Fibroblast of lung (primary cell): ENCODE measurements around the gene SPTLC1. TPM values are rescaled to one million over a fixed set of nuclear protein-coding genes. Genes with fewer than 3 reads are reported as not detected.
A peak's percentile ranks its signal among the peaks of the same experiment; 100 is the strongest.

ENCODE experiments used
- DNase-seq, 2 donors: peaks; one replicate each; pipeline versions ENCODE4 v3.0.0 to v3.0.0-alpha.2; 2010; ENCODE audit warnings: low read depth in 2 of 2
- H2AFZ ChIP-seq: 2 replicates; pipeline ENCODE4 v1.5.1; 2012; ENCODE audit warnings: low read length, control low read depth, inconsistent platforms
- H3K27ac ChIP-seq: 2 replicates; pipeline ENCODE4 v1.5.1; 2011; ENCODE audit warnings: low read length, control low read depth; ENCODE audit not compliant: insufficient read depth
- H3K27me3 ChIP-seq: 2 replicates; pipeline ENCODE4 v1.5.1; 2011; ENCODE audit warnings: mild to moderate bottlenecking, low read length; ENCODE audit not compliant: control insufficient read depth, insufficient read depth
- H3K36me3 ChIP-seq: 2 replicates; pipeline ENCODE4 v1.5.1; 2011; ENCODE audit warnings: low read length; ENCODE audit not compliant: control insufficient read depth, insufficient read depth
- H3K4me1 ChIP-seq: 2 replicates; pipeline ENCODE4 v1.5.1; 2011; ENCODE audit warnings: low read length; ENCODE audit not compliant: control insufficient read depth, insufficient read depth; ENCODE audit errors: extremely low read depth
- H3K4me2 ChIP-seq: 2 replicates; pipeline ENCODE4 v1.5.1; 2011; ENCODE audit warnings: low read length, control low read depth; ENCODE audit not compliant: insufficient read depth; ENCODE audit errors: extremely low read depth
- H3K4me3 ChIP-seq, 4 experiments: fragments of 200-600 bp in 1 of 4; sonication (generic) in 1 of 4; replicated peaks in 1 of 4; 2 replicates each; pipeline ENCODE4 v1.5.1; 2011 to 2016; ENCODE audit warnings: low read length in 4 of 4, low read depth in 3 of 4, mild to moderate bottlenecking in 3 of 4, control low read depth in 2 of 4, inconsistent platforms in 1 of 4, mixed read lengths in 1 of 4; ENCODE audit not compliant: insufficient read depth in 1 of 4; ENCODE audit errors: control extremely low read depth in 1 of 4
- H3K79me2 ChIP-seq: 2 replicates; pipeline ENCODE4 v1.5.1; 2012; ENCODE audit warnings: mild to moderate bottlenecking, low read length, inconsistent platforms; ENCODE audit not compliant: control insufficient read depth, insufficient read depth
- H3K9ac ChIP-seq: 2 replicates; pipeline ENCODE4 v1.5.1; 2011; ENCODE audit warnings: mild to moderate bottlenecking, low read length, control low read depth; ENCODE audit not compliant: insufficient read depth
- H3K9me3 ChIP-seq: 2 replicates; pipeline ENCODE4 v1.5.1; 2012; ENCODE audit warnings: low read depth, low read length; ENCODE audit not compliant: control insufficient read depth, insufficient read depth
- H4K20me1 ChIP-seq: 2 replicates; pipeline ENCODE4 v1.5.1; 2011; ENCODE audit warnings: low read length; ENCODE audit not compliant: control insufficient read depth, insufficient read depth; ENCODE audit errors: extremely low read depth
- CTCF ChIP-seq, 2 donors: IDR thresholded peaks in 1 of 2; conservative IDR thresholded peaks in 1 of 2; 1 replicate in 1 of 2; 2 replicates in 1 of 2; pipeline ENCODE4 v1.5.1; 2011 to 2012; ENCODE audit warnings: low read length in 2 of 2, control low read depth in 1 of 2, inconsistent platforms in 1 of 2, low read depth in 1 of 2, mild to moderate bottlenecking in 1 of 2
- EZH2 ChIP-seq: IDR thresholded peaks from 2 replicates; pipeline ENCODE4 v1.5.1; 2012; ENCODE audit warnings: low read length, control low read depth, mild to moderate bottlenecking; ENCODE audit errors: missing control alignments
- polyA plus RNA-seq, 2 donors: library from polyadenylated mRNA; depleted of rRNA in 1 of 2; stranded (reverse) in 1 of 2; unstranded in 1 of 2; fragments of >200 nt; gene quantifications; 2 replicates each; pipeline ENCODE4 v1.2.1, GENCODE V29; 2011 to 2012; ENCODE audit warnings: missing spikeins in 1 of 2
- total RNA-seq: library from RNA; depleted of rRNA; stranded (reverse); fragments of >200 nt; gene quantifications from 2 replicates; pipeline ENCODE4 v1.2.1, GENCODE V29; 2014

The SPTLC1 gene
- total and polyA plus RNA-seq, 2 donors (not counting 1 experiment from before 2014, with no cell fraction given): 97.8 to 138 TPM

- Histone ChIP-seq H3K27me3 (peaks cover 5% of the 10 kb centered on the region), H3K4me2 (peak overlapping the region; percentile 90), H3K4me3 (peak overlapping the region in 1 of 4 experiments; percentile 40), H2AFZ (peak overlapping the region; percentile 40), H3K79me2 (no peaks in the 10 kb centered on the region), H4K20me1 (no peaks in the 10 kb centered on the region), H3K27ac (no peak overlapping the region), H3K36me3 (no peaks in the 10 kb centered on the region), H3K9me3 (no peaks in the 10 kb centered on the region), H3K4me1 (no peaks in the 10 kb centered on the region), H3K9ac (no peak overlapping the region)
- peak; percentile 11 to 54 for DNase-seq
- TF ChIP-seq CTCF (conservative IDR thresholded peaks at IDR 0.05 in 1 of 2, IDR thresholded peaks at IDR 0.05 in 1 of 2; ENCODE audit: low read depth in 1 of 2, low read length in 2 of 2) (no peak), EZH2 (no peak)
Observed at GRCh38 chr9:91992461-91993041, 122.7 kb downstream of the SPTLC1 start.

GRCh38 chr9:91991721-91992341 is 123.4 kb downstream of the SPTLC1 start:
- no peaks in the 10 kb centered on the region for H3K79me2 ChIP-seq
- peak overlapping the region; percentile 34 to 51 (median 38) for H3K4me3 ChIP-seq
- H3K27ac ChIP-seq: no peak overlapping the region
- peak overlapping the region; percentile 90 for H3K4me2 ChIP-seq
- no peaks in the 10 kb centered on the region for H3K4me1 ChIP-seq
- peaks cover 5% of the 10 kb centered on the region for H3K27me3 ChIP-seq
- no peak overlapping the region for H3K9ac ChIP-seq
- peak in 1 of 2 donors; percentile 31 for DNase-seq
- H3K9me3 ChIP-seq: no peaks in the 10 kb centered on the region
- H4K20me1 ChIP-seq: no peaks in the 10 kb centered on the region
- H2AFZ ChIP-seq: peak overlapping the region; percentile 60
- TF ChIP-seq CTCF (conservative IDR thresholded peaks at IDR 0.05 in 1 of 2, IDR thresholded peaks at IDR 0.05 in 1 of 2; ENCODE audit: low read depth in 1 of 2, low read length in 2 of 2) (no peak), EZH2 (peak; percentile 35)
- no peaks in the 10 kb centered on the region for H3K36me3 ChIP-seq

GRCh38 chr9:91986248-91986647 is 129.0 kb downstream of the SPTLC1 start:
- Histone ChIP-seq H3K36me3 (no peaks in the 10 kb centered on the region), H3K4me1 (no peaks in the 10 kb centered on the region), H3K4me3 (no peak overlapping the region), H3K27ac (no peak overlapping the region), H3K9me3 (no peaks in the 10 kb centered on the region), H3K79me2 (no peaks in the 10 kb centered on the region), H3K9ac (no peak overlapping the region), H4K20me1 (no peaks in the 10 kb centered on the region), H2AFZ (no peak overlapping the region), H3K4me2 (no peak overlapping the region), H3K27me3 (no peaks in the 10 kb centered on the region)
- TF ChIP-seq EZH2: no peak
- no peak for TF ChIP-seq CTCF (conservative IDR thresholded peaks at IDR 0.05 in 1 of 2, IDR thresholded peaks at IDR 0.05 in 1 of 2; ENCODE audit: low read depth in 1 of 2, low read length in 2 of 2)
- no peak for DNase-seq
